ENCODE measurements around the gene FARP2.

Gene FARP2

DNA sequence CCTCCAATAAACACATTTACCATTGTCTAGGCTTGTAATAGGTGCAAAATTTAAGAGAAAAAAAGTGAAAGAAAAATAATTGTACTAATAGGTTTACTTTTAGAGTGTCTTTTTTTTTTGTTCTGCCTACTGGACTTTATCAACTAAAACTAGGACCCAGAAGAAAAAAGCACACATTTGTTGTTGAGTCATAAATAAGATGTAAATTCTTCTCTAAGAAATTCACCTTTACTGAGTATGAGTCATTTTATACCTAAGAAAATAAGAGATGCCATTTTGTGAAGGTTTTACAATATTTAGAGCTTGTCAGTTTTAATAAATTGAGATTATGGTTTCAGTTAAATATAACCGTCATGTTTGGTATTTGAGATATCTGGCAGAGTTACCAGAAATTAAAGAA is 19.2 kb downstream of the FARP2 start:
- Histone ChIP-seq H3K36me3 (replicated peaks; ENCODE audit: low read depth, low read length) (peaks cover 34% of the 10 kb centered on the region), H2AFZ (ENCODE audit: low read depth, low read length) (no peak overlapping the region), H3K9ac (ENCODE audit: low read length) (no peak overlapping the region), H3K4me3 (ENCODE audit: low read length) (no peak overlapping the region), H3K9me3 (ENCODE audit: insufficient read depth, low read length) (no peaks in the 10 kb centered on the region), H3K4me2 (ENCODE audit: low read length) (0 out of 2 replicates have a peak overlapping the region, but pooled peaks have one; percentile 77), H4K20me1 (ENCODE audit: insufficient read depth, low read length) (peaks cover 19% of the 10 kb centered on the region; the same call in 1 of the 2 replicates), H3K79me2 (ENCODE audit: low read length) (peaks cover 79% of the 10 kb centered on the region), H3K27me3 (ENCODE audit: low read depth, low read length) (no peaks in the 10 kb centered on the region), H3K27ac (ENCODE audit: low read length) (peak overlapping the region; percentile 79; the same call in 1 of the 2 replicates), H3K4me1 (ENCODE audit: low read length) (peaks cover 26% of the 10 kb centered on the region)
- TF ChIP-seq, protein P1, sequence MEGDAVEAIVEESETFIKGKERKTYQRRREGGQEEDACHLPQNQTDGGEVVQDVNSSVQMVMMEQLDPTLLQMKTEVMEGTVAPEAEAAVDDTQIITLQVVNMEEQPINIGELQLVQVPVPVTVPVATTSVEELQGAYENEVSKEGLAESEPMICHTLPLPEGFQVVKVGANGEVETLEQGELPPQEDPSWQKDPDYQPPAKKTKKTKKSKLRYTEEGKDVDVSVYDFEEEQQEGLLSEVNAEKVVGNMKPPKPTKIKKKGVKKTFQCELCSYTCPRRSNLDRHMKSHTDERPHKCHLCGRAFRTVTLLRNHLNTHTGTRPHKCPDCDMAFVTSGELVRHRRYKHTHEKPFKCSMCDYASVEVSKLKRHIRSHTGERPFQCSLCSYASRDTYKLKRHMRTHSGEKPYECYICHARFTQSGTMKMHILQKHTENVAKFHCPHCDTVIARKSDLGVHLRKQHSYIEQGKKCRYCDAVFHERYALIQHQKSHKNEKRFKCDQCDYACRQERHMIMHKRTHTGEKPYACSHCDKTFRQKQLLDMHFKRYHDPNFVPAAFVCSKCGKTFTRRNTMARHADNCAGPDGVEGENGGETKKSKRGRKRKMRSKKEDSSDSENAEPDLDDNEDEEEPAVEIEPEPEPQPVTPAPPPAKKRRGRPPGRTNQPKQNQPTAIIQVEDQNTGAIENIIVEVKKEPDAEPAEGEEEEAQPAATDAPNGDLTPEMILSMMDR (IDR thresholded peaks at IDR 0.05; ENCODE audit: low read depth, low read length) = no peak
- no peak for TF ChIP-seq EZH2phosphoT487 (IDR thresholded peaks at IDR 0.05; ENCODE audit: low read depth)

DNA sequence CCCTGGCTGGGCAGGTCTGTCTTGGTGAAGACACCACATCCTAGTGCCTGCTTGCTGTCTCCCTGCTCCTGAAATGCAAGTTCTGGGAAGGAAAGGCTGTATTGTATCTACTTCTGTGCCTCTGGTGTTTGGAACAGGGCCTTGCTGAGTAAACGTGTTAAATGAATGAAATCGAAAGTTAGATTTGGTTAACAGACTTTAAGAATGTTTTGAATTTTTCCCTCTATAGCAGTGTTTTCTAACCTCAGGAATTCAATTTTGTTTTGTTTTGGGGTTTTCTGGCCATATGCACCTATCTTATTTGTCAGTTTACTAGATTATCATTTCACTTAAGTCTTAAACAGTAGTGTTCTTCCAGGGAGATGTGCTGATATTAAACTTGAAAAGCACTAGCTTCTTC is 20.7 kb downstream of the FARP2 start:
- Histone ChIP-seq H4K20me1 (ENCODE audit: insufficient read depth, low read length) (peaks cover 21% of the 10 kb centered on the region; the same call in 1 of the 2 replicates), H3K27me3 (ENCODE audit: low read depth, low read length) (no peaks in the 10 kb centered on the region), H2AFZ (ENCODE audit: low read depth, low read length) (no peak overlapping the region), H3K27ac (ENCODE audit: low read length) (no peak overlapping the region), H3K79me2 (ENCODE audit: low read length) (peaks cover 71% of the 10 kb centered on the region), H3K9ac (ENCODE audit: low read length) (no peak overlapping the region), H3K4me1 (ENCODE audit: low read length) (peaks cover 26% of the 10 kb centered on the region), H3K9me3 (ENCODE audit: insufficient read depth, low read length) (no peaks in the 10 kb centered on the region), H3K4me2 (ENCODE audit: low read length) (no peak overlapping the region), H3K36me3 (replicated peaks; ENCODE audit: low read depth, low read length) (peaks cover 34% of the 10 kb centered on the region), H3K4me3 (ENCODE audit: low read length) (no peak overlapping the region)
- TF ChIP-seq, protein P1 (IDR thresholded peaks at IDR 0.05; ENCODE audit: low read depth, low read length) = no peak
- TF ChIP-seq EZH2phosphoT487 (IDR thresholded peaks at IDR 0.05; ENCODE audit: low read depth) = no peak

DNA sequence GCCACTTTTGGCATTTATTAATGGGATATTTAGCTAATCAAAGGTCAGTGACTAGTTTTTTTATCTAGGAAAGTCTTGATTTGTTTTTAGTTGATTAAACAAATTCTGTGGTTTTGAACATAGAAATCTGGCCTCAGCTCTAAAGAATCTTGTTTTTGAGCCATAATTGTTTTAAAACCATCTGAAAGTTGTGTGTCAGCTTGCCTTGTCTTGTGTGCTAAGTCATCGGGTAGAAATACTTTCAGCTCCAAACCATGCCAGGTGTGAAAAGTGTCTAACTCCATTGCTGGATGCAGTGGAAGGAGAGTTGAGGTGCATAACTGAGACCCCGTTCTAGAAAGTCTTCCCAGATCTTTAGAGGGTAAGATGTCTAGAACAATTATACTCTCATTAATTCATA is 22.7 kb downstream of the FARP2 start:
- no peak overlapping the region for H3K27ac ChIP-seq (ENCODE audit: low read length)

DNA sequence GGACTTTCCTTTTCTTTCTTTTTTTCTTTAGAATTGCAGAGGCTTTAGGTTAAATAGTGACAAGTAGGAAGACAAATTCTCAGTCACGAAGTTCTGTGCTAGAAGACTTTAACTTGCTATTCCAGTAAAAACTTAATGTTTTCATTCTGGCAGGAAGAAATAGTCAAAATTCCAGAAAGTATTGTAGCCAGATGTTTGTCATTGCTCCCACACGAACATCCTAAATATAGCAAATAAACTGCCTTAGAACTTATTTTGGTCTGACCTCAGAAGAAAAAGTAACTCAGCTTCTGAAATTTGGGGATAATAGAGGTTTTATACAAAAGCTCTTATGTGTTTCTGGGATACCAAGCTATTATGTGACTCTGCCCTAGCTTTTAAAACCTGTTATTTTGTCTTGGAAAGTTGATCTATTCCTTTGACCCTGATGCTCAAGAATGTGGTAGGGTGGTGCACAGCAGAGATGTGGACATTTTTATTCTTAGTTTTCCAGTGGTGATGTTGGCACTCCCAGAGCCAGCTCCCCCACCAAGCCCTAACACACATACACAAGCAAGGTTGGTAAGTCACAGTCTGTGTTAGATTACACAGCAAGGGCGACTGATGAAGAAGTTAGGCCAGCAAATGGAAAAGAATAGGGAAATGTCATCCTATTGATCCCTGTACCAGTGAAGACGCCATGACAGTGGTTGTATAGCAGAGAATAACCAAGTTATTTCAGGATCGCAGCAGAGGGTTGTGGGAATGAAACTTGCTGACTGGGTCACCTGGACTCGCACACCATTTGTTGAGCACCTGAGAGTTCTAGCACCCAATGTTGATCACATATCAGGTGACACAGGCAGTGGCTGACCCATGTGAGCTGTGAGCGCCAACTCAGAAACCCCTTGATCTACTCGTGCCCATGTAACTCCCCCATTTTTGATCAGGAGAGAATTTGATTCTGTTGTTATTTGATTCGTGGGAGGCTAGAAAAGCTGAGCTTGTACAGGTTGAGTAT is 23.7 kb downstream of the FARP2 start:
- no peak overlapping the region for H3K4me2 ChIP-seq (ENCODE audit: low read length)
- H3K9me3 ChIP-seq (ENCODE audit: insufficient read depth, low read length) = no peaks in the 10 kb centered on the region
- H2AFZ ChIP-seq (ENCODE audit: low read depth, low read length) = no peak overlapping the region
- H4K20me1 ChIP-seq (ENCODE audit: insufficient read depth, low read length) = peaks cover 27% of the 10 kb centered on the region
- peaks cover 55% of the 10 kb centered on the region for H3K79me2 ChIP-seq (ENCODE audit: low read length)
- TF ChIP-seq, protein P1 (IDR thresholded peaks at IDR 0.05; ENCODE audit: low read depth, low read length) = no peak
- TF ChIP-seq EZH2phosphoT487 (IDR thresholded peaks at IDR 0.05; ENCODE audit: low read depth) = no peak
- no peak overlapping the region for H3K9ac ChIP-seq (ENCODE audit: low read length)
- no peak overlapping the region for H3K27ac ChIP-seq (ENCODE audit: low read length)
- peaks cover 12% of the 10 kb centered on the region for H3K4me1 ChIP-seq (ENCODE audit: low read length)
- peaks cover 35% of the 10 kb centered on the region for H3K36me3 ChIP-seq (replicated peaks; ENCODE audit: low read depth, low read length)
- no peaks in the 10 kb centered on the region for H3K27me3 ChIP-seq (ENCODE audit: low read depth, low read length)
- no peak overlapping the region for H3K4me3 ChIP-seq (ENCODE audit: low read length)

More for the DNA sequence above, 22.7 kb downstream of the FARP2 start:
- H3K9me3 ChIP-seq (ENCODE audit: insufficient read depth, low read length) = no peaks in the 10 kb centered on the region
- peaks cover 22% of the 10 kb centered on the region for H3K4me1 ChIP-seq (ENCODE audit: low read length)
- H2AFZ ChIP-seq (ENCODE audit: low read depth, low read length) = no peak overlapping the region
- no peak overlapping the region for H3K9ac ChIP-seq (ENCODE audit: low read length)
- no peak overlapping the region for H3K4me2 ChIP-seq (ENCODE audit: low read length)
- peaks cover 35% of the 10 kb centered on the region for H3K36me3 ChIP-seq (replicated peaks; ENCODE audit: low read depth, low read length)
- TF ChIP-seq, protein P1 (IDR thresholded peaks at IDR 0.05; ENCODE audit: low read depth, low read length) = no peak
- TF ChIP-seq EZH2phosphoT487 (IDR thresholded peaks at IDR 0.05; ENCODE audit: low read depth) = no peak
- no peaks in the 10 kb centered on the region for H3K27me3 ChIP-seq (ENCODE audit: low read depth, low read length)
- peaks cover 26% of the 10 kb centered on the region for H4K20me1 ChIP-seq (ENCODE audit: insufficient read depth, low read length)
- no peak overlapping the region for H3K4me3 ChIP-seq (ENCODE audit: low read length)
- peaks cover 56% of the 10 kb centered on the region for H3K79me2 ChIP-seq (ENCODE audit: low read length)
